ENCODE results near the gene MAK.
"Not testable (repeated sequence)": the region's sequence is repeated elsewhere in the genome, so short reads cannot be mapped to it uniquely, and the experiment has no call there.

Gene MAK

GRCh38 chr6:10733151-10733715 lies 105.1 kb downstream of the MAK start:
- in situ Hi-C loops (cut with MboI; ENCODE audit: low sequenced_read_pairs): no loop called here

DNA sequence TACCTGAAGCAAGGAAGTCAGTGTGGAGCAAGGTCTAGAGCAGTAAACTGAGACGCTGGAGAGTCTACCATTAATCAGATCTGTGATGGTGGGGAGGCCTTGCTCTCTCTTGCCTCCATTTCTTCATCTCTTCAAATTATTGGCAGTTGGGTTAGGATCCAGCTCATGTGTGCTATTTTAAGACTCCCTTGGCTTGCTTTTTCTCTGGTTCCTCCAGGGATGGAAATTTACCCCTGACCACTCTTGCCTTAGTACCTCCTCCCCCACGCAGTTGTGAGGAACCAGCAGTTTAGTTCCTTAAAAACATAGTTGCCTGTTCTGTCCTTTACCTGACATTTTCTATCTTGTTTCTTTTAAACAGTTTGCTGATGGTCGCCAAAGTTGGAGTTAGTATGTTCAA lies 108.1 kb downstream of the MAK start:
- in situ Hi-C loops (cut with MboI; ENCODE audit: low sequenced_read_pairs): no loop called here

DNA sequence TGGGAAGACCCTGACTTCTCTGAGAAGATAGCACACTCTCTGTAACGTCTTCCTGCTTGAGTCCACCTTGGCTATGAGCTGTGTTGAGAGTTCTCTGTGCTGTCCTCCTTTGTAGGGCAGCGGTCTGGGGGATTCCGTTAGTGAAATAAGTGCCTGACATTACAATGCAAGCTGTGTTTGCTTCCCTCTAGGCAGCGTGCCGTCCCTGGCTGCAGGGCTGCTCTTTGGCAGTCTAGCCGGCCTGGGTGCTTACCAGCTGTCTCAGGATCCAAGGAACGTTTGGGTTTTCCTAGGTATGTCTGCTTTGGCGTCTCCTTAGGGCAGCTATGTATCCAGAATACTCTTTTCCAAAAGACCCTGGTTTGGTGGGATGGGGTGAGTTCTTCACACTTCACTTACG lies 112.6 kb downstream of the MAK start:
- in situ Hi-C loops (cut with MboI; ENCODE audit: low sequenced_read_pairs): no loop called here

DNA sequence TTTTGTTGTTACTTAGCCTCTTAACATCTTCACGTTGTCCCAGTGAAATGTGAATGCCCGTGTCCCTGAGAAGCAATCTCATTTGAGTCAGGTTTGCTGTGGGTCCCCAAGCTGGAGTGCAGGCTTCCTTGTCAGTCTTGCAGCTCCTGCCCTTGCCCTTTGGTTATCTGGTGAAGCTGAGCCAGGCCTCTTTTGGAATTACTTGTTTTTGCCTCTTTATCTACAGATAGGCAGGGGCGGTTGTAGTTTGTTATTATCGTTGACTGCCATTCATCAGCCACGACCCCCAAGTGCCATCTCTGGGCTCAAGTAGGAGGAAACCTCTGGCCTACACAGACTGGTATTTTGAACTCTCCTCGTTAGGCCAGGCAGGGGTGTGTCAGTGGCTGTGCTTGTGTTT lies 113.3 kb downstream of the MAK start:
- in situ Hi-C loops (cut with MboI; ENCODE audit: low sequenced_read_pairs): no loop called here

DNA sequence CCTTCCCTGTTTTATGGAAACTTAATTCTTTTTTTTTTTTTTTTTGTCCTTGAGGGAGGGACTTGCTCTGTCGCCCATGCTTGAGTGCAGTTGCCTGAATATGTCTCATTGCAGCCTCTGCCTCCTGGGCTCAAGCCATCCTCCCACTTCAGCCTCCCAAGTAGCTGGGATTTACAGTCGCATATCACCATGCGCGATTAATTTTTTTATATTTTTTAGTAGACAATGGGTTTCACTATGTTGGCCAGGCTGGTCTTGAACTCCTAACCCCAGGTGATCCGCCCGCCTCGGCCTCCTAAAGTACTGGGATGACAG lies 114.8 kb downstream of the MAK start:
- in situ Hi-C loops (cut with MboI; ENCODE audit: low sequenced_read_pairs): no loop called here

GRCh38 chr6:10722820-10723566 lies 115.3 kb downstream of the MAK start, which contains the start of gene TMEM14C:
TSS of gene TMEM14C (plus strand) at chr6:10723070. CDS start at chr6:10724614, 1,544 bp downstream.
- in situ Hi-C loops (cut with MboI; ENCODE audit: low sequenced_read_pairs): no loop called here

DNA sequence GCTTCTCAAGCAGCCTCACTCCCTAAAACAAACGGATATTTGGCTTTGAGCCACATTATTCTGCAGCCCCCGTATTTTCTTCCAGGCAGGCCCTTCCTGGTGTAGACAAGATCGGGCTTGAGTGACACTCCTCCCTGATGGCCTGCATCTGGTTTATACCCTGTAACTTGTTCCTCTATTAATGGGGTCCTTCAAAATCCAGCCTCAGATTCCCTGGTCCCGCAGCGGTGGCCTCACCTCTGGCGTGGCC lies 115.8 kb downstream of the MAK start:
- in situ Hi-C loops (cut with MboI; ENCODE audit: low sequenced_read_pairs): no loop called here

DNA sequence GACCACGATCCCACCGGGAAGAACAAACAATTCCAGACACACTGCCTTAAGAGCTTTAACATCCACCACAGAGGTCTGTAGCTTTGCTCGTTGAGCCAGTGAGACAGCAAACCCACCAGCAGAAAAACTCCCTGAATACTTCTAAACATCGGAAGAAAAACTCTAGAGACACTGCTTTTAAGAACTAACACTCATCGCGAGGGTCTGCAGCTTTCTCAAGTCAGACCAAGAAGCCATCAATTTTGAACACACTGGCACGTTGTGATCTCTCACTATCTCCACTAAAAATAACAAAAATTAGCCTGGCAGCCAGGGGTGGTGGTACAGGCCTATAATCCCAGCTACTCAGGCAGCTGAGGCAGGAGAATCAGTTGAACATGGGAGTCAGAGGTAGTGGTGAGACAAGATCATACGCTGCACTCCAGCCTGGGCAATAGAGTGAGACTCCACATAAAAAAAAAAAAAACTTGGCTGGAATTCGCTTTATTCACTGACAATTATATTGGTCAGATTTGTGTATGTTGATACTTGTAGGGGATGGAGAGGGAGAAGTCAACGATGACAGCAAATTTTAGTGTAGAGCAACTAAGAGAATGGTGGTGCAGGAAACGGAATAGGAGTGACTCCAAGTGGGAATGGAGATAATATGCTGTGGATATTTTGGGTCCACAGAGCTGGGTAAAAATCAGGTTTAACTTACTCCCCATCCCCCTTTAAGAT lies 116.3 kb downstream of the MAK start:
- in situ Hi-C loops (cut with MboI; ENCODE audit: low sequenced_read_pairs): no loop called here

- in situ Hi-C loops (cut with MboI; ENCODE audit: low sequenced_read_pairs): not testable (repeated sequence)
Measured at GRCh38 chr6:10720960-10721849, 117.1 kb downstream of the MAK start.

GRCh38 chr6:10720265-10720959 lies 117.9 kb downstream of the MAK start:
- in situ Hi-C loops (cut with MboI; ENCODE audit: low sequenced_read_pairs): no loop called here

DNA sequence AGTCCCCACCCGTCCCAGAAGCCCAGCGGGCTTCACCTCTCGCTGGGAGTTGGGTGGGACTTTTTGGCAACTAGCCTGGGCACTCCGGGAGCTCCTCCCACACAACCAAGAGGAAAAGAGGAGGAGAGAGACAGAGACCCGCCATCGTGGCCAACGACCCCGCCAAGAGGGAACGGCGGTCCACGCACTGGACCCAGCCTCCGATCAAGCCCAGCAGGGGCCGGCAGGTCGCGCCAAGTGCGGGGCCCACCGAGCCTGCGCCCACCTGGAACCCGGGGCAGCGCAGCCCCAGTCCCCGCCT lies 118.4 kb downstream of the MAK start:
- in situ Hi-C loops (cut with MboI; ENCODE audit: low sequenced_read_pairs): no loop called here

DNA sequence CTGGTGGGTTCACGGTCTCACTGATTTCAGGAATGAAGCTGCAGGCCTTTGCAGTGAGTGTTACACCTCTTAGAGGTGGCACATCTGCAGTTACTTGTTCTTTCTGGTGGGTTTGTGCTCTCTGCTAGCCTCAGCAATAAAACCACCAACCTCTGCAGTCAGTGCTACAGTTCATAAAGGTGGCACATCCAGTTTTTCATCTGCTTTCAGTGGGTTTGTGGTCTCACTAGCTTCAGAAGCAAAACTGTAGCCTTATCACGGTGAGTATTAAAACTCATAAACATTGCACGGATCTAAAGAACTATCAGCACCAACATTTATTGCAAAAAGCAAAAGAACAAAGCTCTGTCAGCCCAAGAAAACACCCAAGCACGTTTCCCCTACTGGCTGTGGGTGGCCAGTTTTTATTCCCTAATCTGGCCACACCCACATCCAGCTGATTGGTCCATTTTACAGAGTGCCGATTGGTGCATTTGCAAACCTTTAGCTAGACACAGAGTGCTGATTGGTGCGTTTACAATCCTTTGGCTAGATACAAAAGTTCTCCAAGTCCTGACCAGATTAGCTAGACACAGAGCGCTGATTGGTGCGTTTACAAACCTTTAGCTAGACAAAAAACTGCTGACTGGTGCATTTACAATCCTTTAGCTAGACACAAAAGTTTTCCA lies 118.9 kb downstream of the MAK start:
- in situ Hi-C loops (cut with MboI; ENCODE audit: low sequenced_read_pairs): no loop called here

- in situ Hi-C loops (cut with MboI; ENCODE audit: low sequenced_read_pairs): no loop called here
Measured at GRCh38 chr6:10713962-10714361, 124.4 kb downstream of the MAK start.

All from HL-60/S4 (cell line).